HG02970 (cell line): ENCODE results near the gene SORT1.
"Not testable (repeated sequence)": the region's sequence is repeated elsewhere in the genome, so short reads cannot be mapped to it uniquely, and the experiment has no call there.

Experiments
- ATAC-seq: cut with Tn5 transposase; IDR thresholded peaks from one replicate; pipeline ENCODE4 v1.9.1; 2021; ENCODE audit warnings: mild to moderate bottlenecking, moderate library complexity, moderate number of reproducible peaks; ENCODE audit not compliant: unreplicated experiment, low FRiP score

The SORT1 gene

GRCh38 chr1:109383087-109383779 lies 14.5 kb downstream of the SORT1 start:
- no peak for ATAC-seq

- ATAC-seq: no peak
Observed at GRCh38 chr1:109381573-109381972, 16.1 kb downstream of the SORT1 start.

GRCh38 chr1:109379907-109380306 lies 17.8 kb downstream of the SORT1 start:
- no peak for ATAC-seq

GRCh38 chr1:109379422-109379821 lies 18.3 kb downstream of the SORT1 start:
- ATAC-seq: no peak

- no peak for ATAC-seq
Observed at GRCh38 chr1:109377698-109378097, 20.0 kb downstream of the SORT1 start.

- ATAC-seq: not testable (repeated sequence)
Observed at GRCh38 chr1:109373696-109374095, 24.0 kb downstream of the SORT1 start.

- no peak for ATAC-seq
Observed at GRCh38 chr1:109373126-109373525, 24.6 kb downstream of the SORT1 start.

- no peak for ATAC-seq
Observed at GRCh38 chr1:109372281-109372680, 25.4 kb downstream of the SORT1 start.

GRCh38 chr1:109371341-109371739 lies 26.4 kb downstream of the SORT1 start:
- no peak for ATAC-seq

GRCh38 chr1:109370712-109371340 lies 26.9 kb downstream of the SORT1 start:
- no peak for ATAC-seq

- ATAC-seq: no peak
Observed at GRCh38 chr1:109369167-109369746, 28.5 kb downstream of the SORT1 start.

GRCh38 chr1:109368464-109368863 lies 29.3 kb downstream of the SORT1 start:
- ATAC-seq: no peak

- no peak for ATAC-seq
Observed at GRCh38 chr1:109367626-109368025, 30.1 kb downstream of the SORT1 start.

GRCh38 chr1:109365642-109366204 lies 32.0 kb downstream of the SORT1 start:
- ATAC-seq: no peak

GRCh38 chr1:109361649-109362048 lies 36.1 kb downstream of the SORT1 start:
- no peak for ATAC-seq

- no peak for ATAC-seq
Observed at GRCh38 chr1:109361069-109361468, 36.6 kb downstream of the SORT1 start.

- ATAC-seq: no peak
Observed at GRCh38 chr1:109357616-109358015, 40.1 kb downstream of the SORT1 start.

- ATAC-seq: no peak
Observed at GRCh38 chr1:109356915-109357314, 40.8 kb downstream of the SORT1 start.

GRCh38 chr1:109356505-109356904 lies 41.2 kb downstream of the SORT1 start:
- no peak for ATAC-seq

GRCh38 chr1:109354929-109355328 lies 42.8 kb downstream of the SORT1 start:
- ATAC-seq: no peak

- ATAC-seq: no peak
Observed at GRCh38 chr1:109351457-109351856, 46.3 kb downstream of the SORT1 start.

- no peak for ATAC-seq
Observed at GRCh38 chr1:109350655-109351054, 47.1 kb downstream of the SORT1 start.
